Upper lobe of left lung (tissue), 6 donors: ENCODE results near the gene TGFB1I1. TPM values are rescaled to one million over a fixed set of nuclear protein-coding genes. Genes with fewer than 3 reads are reported as not detected.
A peak's percentile ranks its signal among the peaks of the same experiment; 100 is the strongest.

Experiments used
- ATAC-seq, 2 donors: fragments of 200-7000 bp; cut with Tn5 transposase; one replicate each; pipeline ENCODE4 v1.9.1; 2022; ENCODE audit warnings: mild to moderate bottlenecking in 2 of 2, moderate library complexity in 2 of 2; ENCODE audit not compliant: low FRiP score in 2 of 2
- DNase-seq, 2 donors: peaks; one replicate each; pipeline ENCODE4 v3.0.0-alpha.2; 2019 to 2020
- H3K27ac ChIP-seq, 4 donors: fragments of 200-600 bp; sonication (generic); one replicate each; pipeline ENCODE4 v1.5.1; 2016 to 2019
- H3K27me3 ChIP-seq, 4 donors: fragments of 200-600 bp; sonication (generic); one replicate each; pipeline ENCODE4 v1.5.1; 2017 to 2019
- H3K36me3 ChIP-seq, 4 donors: fragments of 200-600 bp; sonication (generic); one replicate each; pipeline ENCODE4 v1.5.1; 2016 to 2019
- H3K4me1 ChIP-seq, 4 donors: fragments of 200-600 bp; sonication (generic); one replicate each; pipeline ENCODE4 v1.5.1; 2018 to 2019
- H3K4me3 ChIP-seq, 4 donors: fragments of 200-600 bp; sonication (generic); one replicate each; pipeline ENCODE4 v1.5.1; 2017 to 2019; ENCODE audit warnings: mild to moderate bottlenecking in 2 of 4, moderate library complexity in 1 of 4
- H3K9me3 ChIP-seq, 4 donors: fragments of 200-600 bp; sonication (generic); one replicate each; pipeline ENCODE4 v1.5.1; 2018 to 2019
- EP300 ChIP-seq, 4 donors: sonication (generic); formaldehyde crosslinking; IDR thresholded peaks; one replicate each; pipeline ENCODE4 v1.5.1; 2017; ENCODE audit warnings: antibody characterized with exemption in 4 of 4, control low read depth in 2 of 4
- POLR2A ChIP-seq, 4 donors: fragments of 450-650 bp; IDR thresholded peaks; one replicate each; pipeline ENCODE4 v1.5.1; 2016 to 2017; ENCODE audit warnings: antibody characterized with exemption in 4 of 4, mild to moderate bottlenecking in 2 of 4
- POLR2AphosphoS5 ChIP-seq, 2 donors: sonication (generic); formaldehyde crosslinking; IDR thresholded peaks; one replicate each; pipeline ENCODE4 v1.5.1; 2017; ENCODE audit warnings: antibody characterized with exemption in 2 of 2
- WGBS, 2 donors: methylation state at CpG; one replicate each; pipeline ENCODE4 v1.1.5; 2017 to 2018; 5-methylcytosine and 5-hydroxymethylcytosine counted together
- total RNA-seq, 6 donors: library from RNA; depleted of rRNA in 4 of 6; stranded (reverse); fragments of >200 nt in 4 of 6; gene quantifications; one replicate each; pipeline versions ENCODE4 v1.1.0 to v1.2.1, GENCODE V29; 2016 to 2021
- TF ChIP-seq, protein P1 (sequence below), 6 experiments: fragments of 450-650 bp in 4 of 6; fragments of 200-600 bp in 2 of 6; sonication (generic) in 2 of 6; IDR thresholded peaks; one replicate each; pipeline ENCODE4 v1.5.1; 2016 to 2019; ENCODE audit warnings: antibody characterized with exemption in 6 of 6
- donor health status: DM: no; HTN: no; CAD: no; lungs with moderate emphysema.
- donor health status: DM: no; HTN: yes; CAD: no; lungs with severe emphysema.

TGFB1I1 gene
- total RNA-seq, 6 donors from 2014 or later = 21.0 to 62.8 (median 27.8) TPM

DNA sequence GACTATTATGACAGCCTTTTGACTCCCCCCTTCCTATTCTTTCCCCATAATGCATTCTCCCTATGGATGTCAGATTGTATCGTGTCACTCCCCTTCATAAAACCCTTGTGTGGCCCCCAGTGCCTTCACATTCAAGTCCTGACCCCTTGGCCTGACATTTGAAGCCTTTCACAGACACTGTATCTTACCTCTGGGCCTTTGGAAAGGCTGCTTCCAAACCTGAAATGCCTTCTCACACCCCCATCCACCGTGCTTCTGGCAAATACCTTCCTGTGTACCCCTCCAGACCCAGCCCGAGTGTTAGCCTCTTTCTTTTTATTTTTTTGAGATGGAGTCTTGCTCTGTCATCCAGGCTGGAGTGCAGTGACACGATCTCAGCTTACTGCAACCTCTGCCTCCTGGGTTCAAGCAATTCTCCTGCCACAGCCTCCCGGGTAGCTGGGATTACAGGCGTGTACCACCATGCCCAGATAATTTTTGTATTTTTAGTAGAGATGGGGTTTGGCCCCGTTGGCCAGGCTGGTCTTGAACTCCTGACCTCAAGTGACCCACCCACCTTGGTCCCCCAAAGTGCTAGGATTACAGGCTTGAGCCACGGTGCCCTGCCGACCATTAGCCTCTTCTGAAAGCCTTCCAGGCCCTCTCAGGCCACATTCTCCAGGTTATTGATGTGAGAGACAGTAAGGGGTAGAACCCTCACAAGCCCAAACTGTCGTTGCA lies 10.6 kb upstream of the TGFB1I1 start:
- no peaks in the 10 kb centered on the region for H3K9me3 ChIP-seq
- H3K27me3 ChIP-seq = no peaks in the 10 kb centered on the region
- TF ChIP-seq POLR2A (IDR thresholded peaks at IDR 0.05) (no peak), EP300 (IDR thresholded peaks at IDR 0.05) (no peak), POLR2AphosphoS5 (IDR thresholded peaks at IDR 0.05) (no peak)
- TF ChIP-seq, protein P1, sequence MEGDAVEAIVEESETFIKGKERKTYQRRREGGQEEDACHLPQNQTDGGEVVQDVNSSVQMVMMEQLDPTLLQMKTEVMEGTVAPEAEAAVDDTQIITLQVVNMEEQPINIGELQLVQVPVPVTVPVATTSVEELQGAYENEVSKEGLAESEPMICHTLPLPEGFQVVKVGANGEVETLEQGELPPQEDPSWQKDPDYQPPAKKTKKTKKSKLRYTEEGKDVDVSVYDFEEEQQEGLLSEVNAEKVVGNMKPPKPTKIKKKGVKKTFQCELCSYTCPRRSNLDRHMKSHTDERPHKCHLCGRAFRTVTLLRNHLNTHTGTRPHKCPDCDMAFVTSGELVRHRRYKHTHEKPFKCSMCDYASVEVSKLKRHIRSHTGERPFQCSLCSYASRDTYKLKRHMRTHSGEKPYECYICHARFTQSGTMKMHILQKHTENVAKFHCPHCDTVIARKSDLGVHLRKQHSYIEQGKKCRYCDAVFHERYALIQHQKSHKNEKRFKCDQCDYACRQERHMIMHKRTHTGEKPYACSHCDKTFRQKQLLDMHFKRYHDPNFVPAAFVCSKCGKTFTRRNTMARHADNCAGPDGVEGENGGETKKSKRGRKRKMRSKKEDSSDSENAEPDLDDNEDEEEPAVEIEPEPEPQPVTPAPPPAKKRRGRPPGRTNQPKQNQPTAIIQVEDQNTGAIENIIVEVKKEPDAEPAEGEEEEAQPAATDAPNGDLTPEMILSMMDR (IDR thresholded peaks at IDR 0.05) = no peak
- peak overlapping the region in 1 of 4 donors; percentile 77 for H3K27ac ChIP-seq
- no peak overlapping the region for H3K4me3 ChIP-seq
- H3K36me3 ChIP-seq = peaks cover 2 to 50% (median 35%) of the 10 kb centered on the region in 4 donors
- ATAC-seq (no peak), DNase-seq (no peak)
- 88 to 92% methylated on average over 8 to 10 of the region's 10 CpGs for WGBS, 2 donors
- H3K4me1 ChIP-seq = peaks cover 27 to 36% (median 31%) of the 10 kb centered on the region in 4 donors

DNA sequence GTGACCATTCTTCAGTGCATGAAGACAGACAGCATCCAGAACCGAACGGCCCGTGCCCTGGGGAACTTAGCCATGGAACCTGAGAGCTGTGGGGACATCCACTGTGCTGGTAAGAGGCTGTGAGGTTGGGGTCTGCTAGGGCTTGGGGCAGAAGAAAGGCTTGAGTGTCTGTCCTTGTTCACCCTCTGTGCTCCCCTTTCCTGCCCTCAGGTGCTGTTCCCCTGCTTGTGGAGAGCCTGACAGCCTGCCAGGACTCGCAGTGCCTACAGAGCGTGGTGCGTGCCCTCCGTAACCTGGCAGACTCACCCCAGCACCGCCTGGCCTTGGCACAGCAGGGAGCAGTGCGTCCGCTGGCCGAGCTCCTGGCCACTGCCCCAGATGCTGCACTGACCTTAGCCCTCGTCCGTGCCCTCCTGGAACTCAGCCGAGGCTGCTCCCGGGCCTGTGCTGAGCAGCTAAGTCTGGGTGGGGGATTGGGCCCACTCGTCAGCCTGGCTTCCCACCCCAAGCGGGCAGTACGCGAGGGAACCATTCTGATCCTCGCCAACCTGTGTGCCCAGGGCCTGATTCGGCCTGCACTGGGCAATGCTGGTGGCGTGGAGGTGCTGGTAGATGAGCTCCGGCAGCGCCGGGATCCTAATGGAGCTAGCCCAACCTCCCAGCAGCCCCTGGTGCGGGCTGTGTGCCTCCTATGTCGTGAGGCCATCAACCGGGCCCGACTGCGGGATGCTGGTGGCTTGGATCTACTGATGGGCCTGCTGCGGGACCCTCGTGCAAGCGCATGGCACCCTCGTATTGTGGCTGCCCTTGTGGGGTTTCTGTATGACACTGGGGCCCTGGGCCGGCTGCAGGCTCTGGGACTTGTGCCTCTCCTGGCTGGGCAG lies 9.8 kb upstream of the TGFB1I1 start:
- H3K36me3 ChIP-seq = peaks cover 2 to 53% (median 41%) of the 10 kb centered on the region in 4 donors
- no peaks in the 10 kb centered on the region for H3K9me3 ChIP-seq
- no peak overlapping the region for H3K4me3 ChIP-seq
- no peak overlapping the region for H3K27ac ChIP-seq
- ATAC-seq = no peak
- peaks cover 19 to 28% (median 23%) of the 10 kb centered on the region in 4 donors for H3K4me1 ChIP-seq
- no peaks in the 10 kb centered on the region for H3K27me3 ChIP-seq
- TF ChIP-seq EP300 (IDR thresholded peaks at IDR 0.05) (no peak), POLR2AphosphoS5 (IDR thresholded peaks at IDR 0.05) (no peak), POLR2A (IDR thresholded peaks at IDR 0.05) (no peak)
- TF ChIP-seq, protein P1 (IDR thresholded peaks at IDR 0.05) = no peak
- peak in 1 of 2 donors; percentile 77 for DNase-seq
- WGBS, 2 donors = 88 to 100% methylated on average over 1 to 24 of the region's 35 CpGs

DNA sequence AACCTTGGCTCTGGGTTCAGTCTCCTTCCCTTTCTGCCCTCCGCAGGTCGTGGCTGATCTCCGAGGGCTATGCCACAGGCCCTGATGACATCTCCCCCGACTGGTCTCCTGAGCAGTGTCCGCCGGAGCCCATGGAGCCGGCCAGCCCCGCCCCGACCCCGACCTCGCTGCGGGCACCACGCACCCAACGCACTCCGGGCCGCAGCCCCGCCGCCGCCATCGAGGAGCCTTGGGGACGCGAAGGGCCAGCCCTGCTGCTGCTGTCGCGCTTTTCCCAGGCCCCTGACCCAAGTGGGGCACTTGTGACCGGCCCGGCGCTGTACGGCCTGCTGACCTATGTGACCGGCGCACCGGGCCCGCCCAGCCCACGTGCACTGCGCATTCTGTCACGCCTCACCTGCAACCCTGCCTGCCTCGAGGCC lies 7.6 kb upstream of the TGFB1I1 start:
- peak in 1 of 2 donors; percentile 87 for DNase-seq
- Histone ChIP-seq H3K27ac (no peak overlapping the region), H3K9me3 (no peaks in the 10 kb centered on the region), H3K36me3 (peaks cover 2 to 56% (median 41%) of the 10 kb centered on the region in 4 donors), H3K4me3 (no peak overlapping the region), H3K27me3 (no peaks in the 10 kb centered on the region), H3K4me1 (peaks cover 9 to 14% (median 12%) of the 10 kb centered on the region in 4 donors)
- 94 to 96% methylated on average over 33 to 36 of the region's 36 CpGs for WGBS, 2 donors
- ATAC-seq = no peak
- TF ChIP-seq, protein P1 (IDR thresholded peaks at IDR 0.05) = no peak
- TF ChIP-seq POLR2AphosphoS5 (IDR thresholded peaks at IDR 0.05) = no peak
- TF ChIP-seq POLR2A (IDR thresholded peaks at IDR 0.05) = no peak
- no peak for TF ChIP-seq EP300 (IDR thresholded peaks at IDR 0.05)

DNA sequence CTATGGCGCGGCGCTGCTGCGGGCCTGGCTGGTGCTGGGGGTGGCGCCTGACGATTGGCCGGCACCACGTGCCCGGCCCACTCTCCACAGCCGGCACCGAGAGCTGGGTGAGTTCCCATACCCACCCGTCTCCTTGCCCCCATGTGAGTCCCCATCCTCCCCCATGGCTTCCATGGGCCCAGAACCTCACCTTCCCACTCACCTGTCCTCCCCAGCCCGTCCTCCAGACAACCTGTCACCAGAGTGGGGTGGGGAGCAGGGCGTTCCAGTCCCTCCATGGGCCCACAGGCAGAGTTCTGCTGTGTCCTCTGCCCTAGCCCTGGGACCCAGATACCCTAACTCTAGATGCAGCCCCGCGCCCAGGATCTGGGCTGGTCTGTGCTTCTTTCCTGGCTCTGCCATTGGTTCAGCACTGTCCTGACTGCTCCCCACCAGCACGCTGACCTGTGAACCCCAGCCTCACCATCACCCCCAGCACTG lies 7.1 kb upstream of the TGFB1I1 start:
- Histone ChIP-seq H3K4me1 (peaks cover 9 to 14% (median 12%) of the 10 kb centered on the region in 4 donors), H3K4me3 (no peak overlapping the region), H3K36me3 (peaks cover 2 to 56% (median 41%) of the 10 kb centered on the region in 4 donors), H3K27me3 (no peaks in the 10 kb centered on the region), H3K9me3 (no peaks in the 10 kb centered on the region), H3K27ac (no peak overlapping the region)
- TF ChIP-seq, protein P1 (IDR thresholded peaks at IDR 0.05) = no peak
- TF ChIP-seq POLR2A (IDR thresholded peaks at IDR 0.05) (no peak), POLR2AphosphoS5 (IDR thresholded peaks at IDR 0.05) (no peak), EP300 (IDR thresholded peaks at IDR 0.05) (no peak)
- ATAC-seq (no peak), DNase-seq (no peak)
- WGBS, 2 donors = 93 to 94% methylated on average over 10 to 17 of the region's 17 CpGs
